ENCODE measurements around the gene NME3. TPM values are rescaled to one million over a fixed set of nuclear protein-coding genes. Genes with fewer than 3 reads are reported as not detected.

The NME3 gene
- 33.3 TPM for total RNA-seq (ENCODE audit: unreplicated experiment)
- long read RNA-seq, transcript NME3-201 (5 exons, 1,069 nt) = major isoform, 14 of 16 reads
- long read RNA-seq, partial matches to known transcripts = 0 of 16 reads
- long read RNA-seq, other reads (novel, unspliced or antisense) = 0 of 16 reads

GRCh38 chr16:1771188-1771863, at the start of gene NME3:
Gene NME3, minus strand, starts transcription at chr16:1771543. Its CDS starts 9 bp downstream, at chr16:1771534.
- peaks cover 15% of the 10 kb centered on the region for H3K27me3 Mint-ChIP-seq (ENCODE audit: unreplicated experiment)
- peak within 1 kb of the TSS; percentile 97 for H3K4me3 Mint-ChIP-seq (ENCODE audit: unreplicated experiment)
- peak within 1 kb of the TSS; percentile 90 for H3K27ac Mint-ChIP-seq (ENCODE audit: unreplicated experiment)
- no peak for TF ChIP-seq CTCF (IDR thresholded peaks at IDR 0.05; ENCODE audit: unreplicated experiment)
- DNase-seq (ENCODE audit: low spot score) = peak; percentile 64
- H3K4me1 Mint-ChIP-seq (ENCODE audit: unreplicated experiment) = peaks cover 10% of the 10 kb centered on the region
- H3K9me3 Mint-ChIP-seq (ENCODE audit: unreplicated experiment) = no peaks in the 10 kb centered on the region
- peaks cover 5% of the 10 kb centered on the region for H3K36me3 Mint-ChIP-seq (ENCODE audit: low read depth, unreplicated experiment)

GRCh38 chr16:1820946-1821290, 49.6 kb upstream of the NME3 start:
- no peaks in the 10 kb centered on the region for H3K9me3 Mint-ChIP-seq (ENCODE audit: unreplicated experiment)
- H3K4me1 Mint-ChIP-seq (ENCODE audit: unreplicated experiment) = no peaks in the 10 kb centered on the region
- no peak overlapping the region for H3K27ac Mint-ChIP-seq (ENCODE audit: unreplicated experiment)
- no peaks in the 10 kb centered on the region for H3K27me3 Mint-ChIP-seq (ENCODE audit: unreplicated experiment)
- DNase-seq (ENCODE audit: low spot score) = no peak
- TF ChIP-seq CTCF (IDR thresholded peaks at IDR 0.05; ENCODE audit: unreplicated experiment) = no peak
- H3K4me3 Mint-ChIP-seq (ENCODE audit: unreplicated experiment) = no peak overlapping the region
- peaks cover 3% of the 10 kb centered on the region for H3K36me3 Mint-ChIP-seq (ENCODE audit: low read depth, unreplicated experiment)

- H3K4me1 Mint-ChIP-seq (ENCODE audit: unreplicated experiment) = no peaks in the 10 kb centered on the region
- TF ChIP-seq CTCF (IDR thresholded peaks at IDR 0.05; ENCODE audit: unreplicated experiment) = no peak
- no peaks in the 10 kb centered on the region for H3K27me3 Mint-ChIP-seq (ENCODE audit: unreplicated experiment)
- no peak for DNase-seq (ENCODE audit: low spot score)
- no peak overlapping the region for H3K27ac Mint-ChIP-seq (ENCODE audit: unreplicated experiment)
- H3K4me3 Mint-ChIP-seq (ENCODE audit: unreplicated experiment) = no peak overlapping the region
- H3K9me3 Mint-ChIP-seq (ENCODE audit: unreplicated experiment) = no peaks in the 10 kb centered on the region
- H3K36me3 Mint-ChIP-seq (ENCODE audit: low read depth, unreplicated experiment) = peaks cover 7% of the 10 kb centered on the region
These were observed 49.0 kb upstream of the NME3 start for GRCh38 chr16:1820096-1820945.

GRCh38 chr16:1819611-1820010, 48.3 kb upstream of the NME3 start:
- Mint-ChIP-seq H3K9me3 (ENCODE audit: unreplicated experiment) (no peaks in the 10 kb centered on the region), H3K27me3 (ENCODE audit: unreplicated experiment) (no peaks in the 10 kb centered on the region), H3K36me3 (ENCODE audit: low read depth, unreplicated experiment) (peaks cover 12% of the 10 kb centered on the region), H3K4me1 (ENCODE audit: unreplicated experiment) (no peaks in the 10 kb centered on the region), H3K27ac (ENCODE audit: unreplicated experiment) (no peak overlapping the region), H3K4me3 (ENCODE audit: unreplicated experiment) (no peak overlapping the region)
- TF ChIP-seq CTCF (IDR thresholded peaks at IDR 0.05; ENCODE audit: unreplicated experiment) = no peak
- no peak for DNase-seq (ENCODE audit: low spot score)
